ENCODE results near the gene SEMA3A. TPM values are rescaled to one million over a fixed set of nuclear protein-coding genes. Genes with fewer than 3 reads are reported as not detected.
A peak's percentile ranks its signal among the peaks of the same experiment; 100 is the strongest.

SEMA3A gene
- total RNA-seq, 1 experiment from 2014 or later = 32.2 TPM

DNA sequence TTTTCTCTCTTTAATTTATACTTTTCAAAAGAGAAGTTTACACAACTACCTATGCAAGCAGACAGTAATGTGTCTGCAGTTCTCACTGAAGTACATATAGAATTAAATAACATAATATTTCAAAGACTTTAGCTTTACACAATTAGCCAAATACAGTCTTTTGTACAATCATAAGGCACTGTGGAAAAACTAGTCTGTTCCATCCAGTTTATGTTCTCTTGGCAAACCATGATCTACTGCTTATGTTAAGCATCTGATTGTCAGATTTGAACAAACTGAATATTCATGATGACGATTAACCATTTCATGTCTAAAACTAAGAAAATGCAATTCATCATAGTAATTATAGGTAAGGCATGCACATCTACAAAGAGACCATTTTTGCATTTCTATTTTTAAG is 842 bp downstream of the SEMA3A start:
- no peaks in the 10 kb centered on the region for H3K36me3 Mint-ChIP-seq
- H3K27ac Mint-ChIP-seq = no peak overlapping the region
- no peak for TF ChIP-seq ZNF416 (CRISPR knock-in tag; IDR thresholded peaks at IDR 0.05)
- no peak for TF ChIP-seq HMGA2 (CRISPR knock-in tag; IDR thresholded peaks at IDR 0.05)
- no peak for TF ChIP-seq TP53 (CRISPR knock-in tag; IDR thresholded peaks at IDR 0.05)
- no peak for TF ChIP-seq ZNF671 (CRISPR knock-in tag; IDR thresholded peaks at IDR 0.05)
- TF ChIP-seq FOXJ3 (CRISPR knock-in tag; IDR thresholded peaks at IDR 0.05; ENCODE audit: borderline replicate concordance) = no peak
- no peak for TF ChIP-seq ELF4 (CRISPR knock-in tag; IDR thresholded peaks at IDR 0.05; ENCODE audit: low read depth)
- TF ChIP-seq CREM (CRISPR knock-in tag; IDR thresholded peaks at IDR 0.05) = no peak
- no peak for TF ChIP-seq OVOL2 (CRISPR knock-in tag; IDR thresholded peaks at IDR 0.05; ENCODE audit: borderline replicate concordance)
- no peak for TF ChIP-seq SP1 (CRISPR knock-in tag; conservative IDR thresholded peaks at IDR 0.05)
- TF ChIP-seq, protein P1, sequence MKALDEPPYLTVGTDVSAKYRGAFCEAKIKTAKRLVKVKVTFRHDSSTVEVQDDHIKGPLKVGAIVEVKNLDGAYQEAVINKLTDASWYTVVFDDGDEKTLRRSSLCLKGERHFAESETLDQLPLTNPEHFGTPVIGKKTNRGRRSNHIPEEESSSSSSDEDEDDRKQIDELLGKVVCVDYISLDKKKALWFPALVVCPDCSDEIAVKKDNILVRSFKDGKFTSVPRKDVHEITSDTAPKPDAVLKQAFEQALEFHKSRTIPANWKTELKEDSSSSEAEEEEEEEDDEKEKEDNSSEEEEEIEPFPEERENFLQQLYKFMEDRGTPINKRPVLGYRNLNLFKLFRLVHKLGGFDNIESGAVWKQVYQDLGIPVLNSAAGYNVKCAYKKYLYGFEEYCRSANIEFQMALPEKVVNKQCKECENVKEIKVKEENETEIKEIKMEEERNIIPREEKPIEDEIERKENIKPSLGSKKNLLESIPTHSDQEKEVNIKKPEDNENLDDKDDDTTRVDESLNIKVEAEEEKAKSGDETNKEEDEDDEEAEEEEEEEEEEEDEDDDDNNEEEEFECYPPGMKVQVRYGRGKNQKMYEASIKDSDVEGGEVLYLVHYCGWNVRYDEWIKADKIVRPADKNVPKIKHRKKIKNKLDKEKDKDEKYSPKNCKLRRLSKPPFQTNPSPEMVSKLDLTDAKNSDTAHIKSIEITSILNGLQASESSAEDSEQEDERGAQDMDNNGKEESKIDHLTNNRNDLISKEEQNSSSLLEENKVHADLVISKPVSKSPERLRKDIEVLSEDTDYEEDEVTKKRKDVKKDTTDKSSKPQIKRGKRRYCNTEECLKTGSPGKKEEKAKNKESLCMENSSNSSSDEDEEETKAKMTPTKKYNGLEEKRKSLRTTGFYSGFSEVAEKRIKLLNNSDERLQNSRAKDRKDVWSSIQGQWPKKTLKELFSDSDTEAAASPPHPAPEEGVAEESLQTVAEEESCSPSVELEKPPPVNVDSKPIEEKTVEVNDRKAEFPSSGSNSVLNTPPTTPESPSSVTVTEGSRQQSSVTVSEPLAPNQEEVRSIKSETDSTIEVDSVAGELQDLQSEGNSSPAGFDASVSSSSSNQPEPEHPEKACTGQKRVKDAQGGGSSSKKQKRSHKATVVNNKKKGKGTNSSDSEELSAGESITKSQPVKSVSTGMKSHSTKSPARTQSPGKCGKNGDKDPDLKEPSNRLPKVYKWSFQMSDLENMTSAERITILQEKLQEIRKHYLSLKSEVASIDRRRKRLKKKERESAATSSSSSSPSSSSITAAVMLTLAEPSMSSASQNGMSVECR (CRISPR knock-in tag; IDR thresholded peaks at IDR 0.05; ENCODE audit: borderline replicate concordance) = no peak
- TF ChIP-seq NR3C1 (CRISPR knock-in tag; conservative IDR thresholded peaks at IDR 0.05; ENCODE audit: low read depth) = no peak
- TF ChIP-seq ZNF232 (CRISPR knock-in tag; IDR thresholded peaks at IDR 0.05) = no peak
- TF ChIP-seq NR1H2 (CRISPR knock-in tag; IDR thresholded peaks at IDR 0.05) = no peak
- TF ChIP-seq, protein P2, sequence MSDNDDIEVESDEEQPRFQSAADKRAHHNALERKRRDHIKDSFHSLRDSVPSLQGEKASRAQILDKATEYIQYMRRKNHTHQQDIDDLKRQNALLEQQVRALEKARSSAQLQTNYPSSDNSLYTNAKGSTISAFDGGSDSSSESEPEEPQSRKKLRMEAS (CRISPR knock-in tag; IDR thresholded peaks at IDR 0.05) = no peak
- no peak for TF ChIP-seq CBFB (CRISPR knock-in tag; IDR thresholded peaks at IDR 0.05; ENCODE audit: low read depth)
- no peak for TF ChIP-seq KAT7 (CRISPR knock-in tag; IDR thresholded peaks at IDR 0.05; ENCODE audit: borderline replicate concordance)
- TF ChIP-seq ZNF219 (CRISPR knock-in tag; IDR thresholded peaks at IDR 0.05; ENCODE audit: borderline replicate concordance) = no peak
- TF ChIP-seq ZNF138 (CRISPR knock-in tag; conservative IDR thresholded peaks at IDR 0.05) = no peak
- TF ChIP-seq, protein P3, sequence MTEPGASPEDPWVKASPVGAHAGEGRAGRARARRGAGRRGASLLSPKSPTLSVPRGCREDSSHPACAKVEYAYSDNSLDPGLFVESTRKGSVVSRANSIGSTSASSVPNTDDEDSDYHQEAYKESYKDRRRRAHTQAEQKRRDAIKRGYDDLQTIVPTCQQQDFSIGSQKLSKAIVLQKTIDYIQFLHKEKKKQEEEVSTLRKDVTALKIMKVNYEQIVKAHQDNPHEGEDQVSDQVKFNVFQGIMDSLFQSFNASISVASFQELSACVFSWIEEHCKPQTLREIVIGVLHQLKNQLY (CRISPR knock-in tag; IDR thresholded peaks at IDR 0.05) = no peak
- POLR2A ChIA-PET = no interaction called here
- peak overlapping the region; percentile 93 for H3K4me3 Mint-ChIP-seq
- no peaks in the 10 kb centered on the region for H3K9me3 Mint-ChIP-seq
- CTCF ChIA-PET = no interaction called here
- DNase-seq (ENCODE audit: low spot score) (no peak), ATAC-seq (no peak)
- H3K4me1 Mint-ChIP-seq = peaks cover 51% of the 10 kb centered on the region
- no peaks in the 10 kb centered on the region for H3K27me3 Mint-ChIP-seq (ENCODE audit: low read depth)

DNA sequence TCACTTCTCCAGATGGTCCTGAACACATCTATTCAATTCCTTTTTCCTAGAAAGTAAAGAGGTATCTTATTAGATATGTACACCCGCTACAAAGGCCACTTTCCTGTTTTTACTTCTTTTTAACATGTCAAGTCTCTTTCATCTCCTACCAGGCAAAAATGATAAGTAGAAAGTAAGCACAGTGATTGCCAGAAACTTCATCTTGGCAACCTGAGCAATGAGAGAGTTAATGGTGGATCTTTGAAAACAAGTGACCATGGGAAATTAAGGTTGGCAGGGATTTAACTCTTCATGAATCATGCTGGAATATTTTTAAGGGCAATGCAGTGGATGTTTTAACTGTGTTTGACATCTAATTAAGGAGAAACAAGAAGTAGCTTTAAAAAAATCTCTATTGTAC is 2.7 kb downstream of the SEMA3A start:
- Mint-ChIP-seq H3K4me3 (peak overlapping the region; percentile 40), H3K27me3 (ENCODE audit: low read depth) (no peaks in the 10 kb centered on the region), H3K9me3 (no peaks in the 10 kb centered on the region), H3K36me3 (no peaks in the 10 kb centered on the region), H3K4me1 (peaks cover 58% of the 10 kb centered on the region), H3K27ac (peak overlapping the region; percentile 35; the same call in 1 of the 2 replicates)
- ChIA-PET POLR2A (no interaction called here), CTCF (no interaction called here)
- DNase-seq (ENCODE audit: low spot score) (no peak), ATAC-seq (no peak)
- TF ChIP-seq, protein P3 (CRISPR knock-in tag; IDR thresholded peaks at IDR 0.05) = no peak
- no peak for TF ChIP-seq OVOL2 (CRISPR knock-in tag; IDR thresholded peaks at IDR 0.05; ENCODE audit: borderline replicate concordance)
